PC-9 (cell line): Measurements from ENCODE around the gene SLC39A9. TPM values are rescaled to one million over a fixed set of nuclear protein-coding genes. Genes with fewer than 3 reads are reported as not detected.

Experiments used
- BruUV-seq: library from RNA; stranded (reverse); fragments of 400-500 nt; replicated peaks from 2 replicates; lab custom pipeline; 2021; lab: Mats Ljungman, UMichigan
- CTCF ChIA-PET: fragments of 300-600 bp; sonication (Branson Sonifier 250); formaldehyde crosslinking; loops from one replicate; lab custom pipeline; 2022; ENCODE audit warnings: antibody characterized with exemption; lab: Charles Lee
- POLR2A ChIA-PET: fragments of 300-600 bp; sonication (Branson Sonifier 250); formaldehyde crosslinking; loops from one replicate; lab custom pipeline; 2022; ENCODE audit warnings: antibody characterized with exemption; ENCODE audit not compliant: unreplicated experiment; lab: Charles Lee
- DNase-seq, 2 experiments: peaks; one replicate each; pipeline versions ENCODE4 v3.0.0 to v3.0.0-alpha.2; 2015 to 2022; ENCODE audit warnings: mixed read lengths in 1 of 2
- H2AFZ ChIP-seq: fragments of 200-600 bp; sonication (generic); 2 replicates; pipeline ENCODE4 v1.8.1; 2017; ENCODE audit warnings: antibody characterized with exemption
- H3F3A ChIP-seq: fragments of 200-600 bp; sonication (generic); 2 replicates; pipeline ENCODE4 v1.8.1; 2017; ENCODE audit warnings: antibody characterized with exemption, mild to moderate bottlenecking, low read depth; ENCODE audit not compliant: insufficient read depth
- H3K27ac ChIP-seq: fragments of 200-600 bp; sonication (generic); 2 replicates; pipeline ENCODE4 v1.6.1; 2016; ENCODE audit warnings: mixed run types
- H3K27me3 ChIP-seq: fragments of 200-600 bp; sonication (generic); 2 replicates; pipeline ENCODE4 v1.6.1; 2016; ENCODE audit warnings: low read depth, mixed run types; ENCODE audit not compliant: insufficient read depth
- H3K36me3 ChIP-seq: fragments of 200-600 bp; sonication (generic); 2 replicates; pipeline ENCODE4 v1.6.1; 2016; ENCODE audit warnings: low read depth, mixed run types
- H3K4me1 ChIP-seq: fragments of 200-600 bp; sonication (generic); replicated peaks from 2 replicates; pipeline ENCODE4 v1.6.1; 2016; ENCODE audit warnings: mixed run types; ENCODE audit not compliant: insufficient read depth
- H3K4me2 ChIP-seq: fragments of 200-600 bp; sonication (generic); 2 replicates; pipeline ENCODE4 v1.6.1; 2017; ENCODE audit warnings: mixed run types
- H3K4me3 ChIP-seq: fragments of 200-600 bp; sonication (generic); 2 replicates; pipeline ENCODE4 v1.6.1; 2016; ENCODE audit warnings: mixed run types
- H3K79me2 ChIP-seq: fragments of 200-600 bp; sonication (generic); 2 replicates; pipeline ENCODE4 v1.6.1; 2017; ENCODE audit warnings: low read depth, mixed run types
- H3K9me2 ChIP-seq: fragments of 200-600 bp; sonication (generic); 2 replicates; pipeline ENCODE4 v1.8.1; 2017; ENCODE audit warnings: mild to moderate bottlenecking; ENCODE audit not compliant: insufficient read depth
- H3K9me3 ChIP-seq: fragments of 200-600 bp; sonication (generic); 2 replicates; pipeline ENCODE4 v1.8.1; 2016; ENCODE audit warnings: low read depth; ENCODE audit not compliant: insufficient read depth
- H4K20me1 ChIP-seq: fragments of 200-600 bp; sonication (generic); 2 replicates; pipeline ENCODE4 v1.8.1; 2017; ENCODE audit not compliant: insufficient read depth
- EZH2 ChIP-seq: fragments of 200-600 bp; sonication (generic); IDR thresholded peaks from 2 replicates; pipeline ENCODE4 v1.8.0; 2017; ENCODE audit warnings: antibody characterized with exemption, low read depth
- intact Hi-C: fragments of 100-400 bp; cut with micrococcal nuclease; formaldehyde crosslinking; loops from one replicate; pipeline ENCODE4 v1.10.0; 2022; ENCODE audit not compliant: unreplicated experiment
- total RNA-seq: library from RNA; stranded (reverse); gene quantifications from 2 replicates; pipeline ENCODE4 v1.2.3, GENCODE V29; 2021
- TF ChIP-seq, protein P1 (sequence below): fragments of 200-600 bp; sonication (generic); conservative IDR thresholded peaks from 2 replicates; pipeline ENCODE4 v1.6.1; 2017; ENCODE audit warnings: mixed run types, antibody characterized with exemption, mild to moderate bottlenecking, moderate library complexity

Gene SLC39A9
- total RNA-seq, 1 experiment from 2014 or later = 95.1 TPM

GRCh38 chr14:69464829-69465228 is 66.3 kb downstream of the SLC39A9 start:
- DNase-seq = no peak
- no peak overlapping the region for H3K27ac ChIP-seq
- H3K4me3 ChIP-seq = no peak overlapping the region
- no peaks in the 10 kb centered on the region for H3K4me1 ChIP-seq
- no peak overlapping the region for H2AFZ ChIP-seq
- no peaks in the 10 kb centered on the region for H3K9me3 ChIP-seq
- ChIA-PET CTCF (no interaction called here), POLR2A (no interaction called here)
- H3K36me3 ChIP-seq = no peaks in the 10 kb centered on the region
- H3K9me2 ChIP-seq = no peaks in the 10 kb centered on the region
- no peak overlapping the region for H3K4me2 ChIP-seq
- BruUV-seq = no TSS peak
- H4K20me1 ChIP-seq = no peaks in the 10 kb centered on the region
- intact Hi-C loops = loop anchor here (5.0 kb wide), 1 partner anchor 603 kb away; no protein-coding TSS in a partner anchor
- H3K27me3 ChIP-seq = no peaks in the 10 kb centered on the region
- no peaks in the 10 kb centered on the region for H3K79me2 ChIP-seq
- no peak for TF ChIP-seq EZH2
- TF ChIP-seq, protein P1, sequence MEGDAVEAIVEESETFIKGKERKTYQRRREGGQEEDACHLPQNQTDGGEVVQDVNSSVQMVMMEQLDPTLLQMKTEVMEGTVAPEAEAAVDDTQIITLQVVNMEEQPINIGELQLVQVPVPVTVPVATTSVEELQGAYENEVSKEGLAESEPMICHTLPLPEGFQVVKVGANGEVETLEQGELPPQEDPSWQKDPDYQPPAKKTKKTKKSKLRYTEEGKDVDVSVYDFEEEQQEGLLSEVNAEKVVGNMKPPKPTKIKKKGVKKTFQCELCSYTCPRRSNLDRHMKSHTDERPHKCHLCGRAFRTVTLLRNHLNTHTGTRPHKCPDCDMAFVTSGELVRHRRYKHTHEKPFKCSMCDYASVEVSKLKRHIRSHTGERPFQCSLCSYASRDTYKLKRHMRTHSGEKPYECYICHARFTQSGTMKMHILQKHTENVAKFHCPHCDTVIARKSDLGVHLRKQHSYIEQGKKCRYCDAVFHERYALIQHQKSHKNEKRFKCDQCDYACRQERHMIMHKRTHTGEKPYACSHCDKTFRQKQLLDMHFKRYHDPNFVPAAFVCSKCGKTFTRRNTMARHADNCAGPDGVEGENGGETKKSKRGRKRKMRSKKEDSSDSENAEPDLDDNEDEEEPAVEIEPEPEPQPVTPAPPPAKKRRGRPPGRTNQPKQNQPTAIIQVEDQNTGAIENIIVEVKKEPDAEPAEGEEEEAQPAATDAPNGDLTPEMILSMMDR = no peak
- H3F3A ChIP-seq = 0 out of 2 replicates have a peak, but pooled peaks cover under 1% of the 10 kb centered on the region

DNA sequence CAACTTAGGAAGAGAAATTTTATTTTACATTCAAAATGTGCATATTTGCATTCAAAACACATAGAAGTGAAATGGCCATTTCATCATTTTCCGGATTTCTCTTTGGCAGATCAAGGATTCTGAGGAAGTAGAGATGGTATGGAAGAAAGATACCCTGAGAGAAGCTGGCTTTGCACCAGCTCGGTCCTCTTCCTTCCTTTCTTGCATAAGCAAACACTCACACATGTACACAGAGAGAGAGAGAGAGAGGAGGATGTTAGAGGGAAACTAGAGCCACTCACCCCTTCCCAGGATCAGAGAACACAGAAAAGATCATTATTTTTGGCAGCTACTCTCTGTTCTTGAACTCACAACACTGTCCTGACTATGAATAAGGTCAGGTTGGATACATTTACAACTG is 70.5 kb downstream of the SLC39A9 start:
- TF ChIP-seq EZH2 = no peak
- no peak overlapping the region for H2AFZ ChIP-seq
- no peak overlapping the region for H3K4me3 ChIP-seq
- CTCF ChIA-PET = no interaction called here
- BruUV-seq = no TSS peak
- no peaks in the 10 kb centered on the region; the same call in 1 of the 2 replicates for H4K20me1 ChIP-seq
- POLR2A ChIA-PET = interaction anchor here (0.6 kb wide), 1 partner anchor 63 kb away, joined by 4 read pairs; no protein-coding TSS in a partner anchor
- no peaks in the 10 kb centered on the region for H3K9me2 ChIP-seq
- H3K79me2 ChIP-seq = no peaks in the 10 kb centered on the region
- peaks cover 18% of the 10 kb centered on the region; the same call in 1 of the 2 replicates for H3F3A ChIP-seq
- no peaks in the 10 kb centered on the region for H3K36me3 ChIP-seq
- intact Hi-C loops = no loop called here
- H3K27me3 ChIP-seq = no peaks in the 10 kb centered on the region
- DNase-seq = no peak
- H3K4me1 ChIP-seq = peaks cover 16% of the 10 kb centered on the region
- no peak overlapping the region for H3K4me2 ChIP-seq
- H3K27ac ChIP-seq = no peak overlapping the region
- no peaks in the 10 kb centered on the region for H3K9me3 ChIP-seq

DNA sequence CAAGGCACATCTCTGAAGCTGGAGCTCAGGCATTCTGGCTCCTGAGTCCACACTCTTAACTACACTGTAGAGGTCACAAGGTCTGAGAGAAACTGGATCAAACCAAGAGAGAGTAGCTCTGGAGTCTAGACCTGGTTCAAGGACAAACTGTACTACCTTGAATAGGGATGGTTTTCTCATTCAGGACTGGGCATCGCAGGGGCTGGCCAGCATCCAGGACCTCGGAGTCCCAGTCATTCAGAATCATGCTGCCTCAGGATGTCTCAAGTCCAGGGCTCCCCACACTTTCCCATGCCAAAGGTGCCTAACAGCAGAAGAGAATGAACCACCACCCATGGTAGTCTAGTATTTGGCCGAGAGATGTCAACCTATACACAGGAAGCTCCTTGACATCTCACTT is 72.9 kb downstream of the SLC39A9 start:
- Histone ChIP-seq H3K4me1 (peaks cover 22% of the 10 kb centered on the region), H3K9me3 (no peaks in the 10 kb centered on the region), H3K4me3 (no peak overlapping the region), H4K20me1 (no peaks in the 10 kb centered on the region; the same call in 1 of the 2 replicates), H3K27me3 (no peaks in the 10 kb centered on the region), H3K36me3 (no peaks in the 10 kb centered on the region), H3K27ac (no peak overlapping the region), H3K9me2 (no peaks in the 10 kb centered on the region), H2AFZ (no peak overlapping the region), H3K79me2 (no peaks in the 10 kb centered on the region), H3K4me2 (no peak overlapping the region), H3F3A (peaks cover 24% of the 10 kb centered on the region; the same call in 1 of the 2 replicates)
- CTCF ChIA-PET = no interaction called here
- POLR2A ChIA-PET = no interaction called here
- TF ChIP-seq, protein P1 = no peak
- TF ChIP-seq EZH2 = no peak
- no TSS peak for BruUV-seq
- intact Hi-C loops = loop anchor here (5.0 kb wide), 1 partner anchor 101 kb away; the partner anchor contains the start of gene CCDC177
- no peak for DNase-seq

DNA sequence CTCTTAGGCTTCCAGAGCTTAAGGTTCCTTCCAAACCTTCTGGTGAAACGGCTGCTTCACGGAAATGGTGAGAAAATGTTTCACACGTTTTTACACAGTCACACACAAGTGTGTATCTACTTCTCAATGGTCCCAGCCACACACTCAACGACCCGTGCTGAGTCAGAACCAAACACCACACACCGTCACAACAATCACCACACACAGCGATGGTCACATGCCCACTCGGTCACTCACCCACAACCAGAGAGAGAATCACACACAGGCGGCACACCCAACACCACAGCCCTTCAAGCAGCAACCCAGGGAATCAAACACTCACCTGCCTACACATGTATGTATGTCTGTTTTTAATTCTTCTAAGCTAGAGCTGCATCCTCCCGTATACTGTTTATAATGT is 73.4 kb downstream of the SLC39A9 start:
- ChIA-PET CTCF (no interaction called here), POLR2A (no interaction called here)
- H2AFZ ChIP-seq = no peak overlapping the region
- intact Hi-C loops = loop anchor here (5.0 kb wide), 1 partner anchor 100 kb away; the partner anchor contains the start of gene CCDC177
- DNase-seq = no peak
- H3K27ac ChIP-seq = no peak overlapping the region
- TF ChIP-seq, protein P1 = no peak
- TF ChIP-seq EZH2 = no peak
- no peak overlapping the region for H3K4me3 ChIP-seq
- no peaks in the 10 kb centered on the region for H3K36me3 ChIP-seq
- peaks cover 24% of the 10 kb centered on the region; the same call in 1 of the 2 replicates for H3F3A ChIP-seq
- no peaks in the 10 kb centered on the region for H3K9me3 ChIP-seq
- no peak overlapping the region for H3K4me2 ChIP-seq
- no peaks in the 10 kb centered on the region for H3K79me2 ChIP-seq
- BruUV-seq = no TSS peak
- H4K20me1 ChIP-seq = no peaks in the 10 kb centered on the region; the same call in 1 of the 2 replicates
- peaks cover 22% of the 10 kb centered on the region for H3K4me1 ChIP-seq
- no peaks in the 10 kb centered on the region for H3K27me3 ChIP-seq
- no peaks in the 10 kb centered on the region for H3K9me2 ChIP-seq
